NCI-H82 treated with DMSO at 0.1 percent for 48 hours (cell line): ENCODE results near the gene ESPL1.

Experiments
- DNase-seq: peaks from one replicate; lab custom pipeline; 2025; ENCODE audit not compliant: unreplicated experiment; lab: John Stamatoyannopoulos, UW

The ESPL1 gene

GRCh38 chr12:53255996-53256395, 12.1 kb upstream of the ESPL1 start:
- no peak for DNase-seq

GRCh38 chr12:53258541-53259539, 9.3 kb upstream of the ESPL1 start:
- DNase-seq = no peak

- no peak for DNase-seq
Measured at GRCh38 chr12:53259891-53260290, 8.2 kb upstream of the ESPL1 start.

- DNase-seq = no peak
Measured at GRCh38 chr12:53265783-53266182, 2.3 kb upstream of the ESPL1 start.

GRCh38 chr12:53267306-53267998, 647 bp upstream of the ESPL1 start:
- DNase-seq = no peak

GRCh38 chr12:53268630-53269562, 797 bp downstream of the ESPL1 start:
- no peak for DNase-seq

GRCh38 chr12:53274445-53274844, 6.3 kb downstream of the ESPL1 start:
- DNase-seq = no peak

GRCh38 chr12:53276511-53276910, 8.4 kb downstream of the ESPL1 start:
- no peak for DNase-seq

- DNase-seq = no peak
Measured at GRCh38 chr12:53277981-53278380, 9.9 kb downstream of the ESPL1 start.

- no peak for DNase-seq
Measured at GRCh38 chr12:53279283-53279869, 11.3 kb downstream of the ESPL1 start.

GRCh38 chr12:53279888-53280498, 11.9 kb downstream of the ESPL1 start:
- DNase-seq = no peak

- no peak for DNase-seq
Measured at GRCh38 chr12:53286448-53286847, 18.3 kb downstream of the ESPL1 start.

- peak; percentile 4 for DNase-seq
Measured at GRCh38 chr12:53287741-53288216, 19.7 kb downstream of the ESPL1 start.

- no peak for DNase-seq
Measured at GRCh38 chr12:53288322-53288721, 20.2 kb downstream of the ESPL1 start.

- no peak for DNase-seq
Measured at GRCh38 chr12:53289891-53290290, 21.8 kb downstream of the ESPL1 start.

GRCh38 chr12:53290661-53291060, 22.6 kb downstream of the ESPL1 start:
- DNase-seq = no peak

- DNase-seq = no peak
Measured at GRCh38 chr12:53292426-53292825, 24.3 kb downstream of the ESPL1 start.

- peak; percentile 50 for DNase-seq
Measured at GRCh38 chr12:53295070-53295890, 27.2 kb downstream of the ESPL1 start, which contains the start of gene PFDN5. Gene PFDN5 (plus strand): TSS chr12:53295542. CDS start chr12:53295568, 26 bp downstream.

GRCh38 chr12:53295891-53296219, 27.8 kb downstream of the ESPL1 start:
- DNase-seq = no peak
